Mucosa of descending colon (tissue), 3 donors: ENCODE measurements around the gene MICU1. TPM values are rescaled to one million over a fixed set of nuclear protein-coding genes. Genes with fewer than 3 reads are reported as not detected.

Experiments
- ATAC-seq: fragments of 200-7000 bp; cut with Tn5 transposase; one replicate; pipeline ENCODE4 v1.9.1; 2020; ENCODE audit warnings: mild to moderate bottlenecking, moderate library complexity
- DNase-seq, 3 donors: peaks; one replicate each; pipeline ENCODE4 v3.0.0-alpha.2; 2020
- H3K36me3 ChIP-seq: fragments of 200-600 bp; one replicate; pipeline ENCODE4 v1.8.0; 2021; ENCODE audit warnings: low read depth, mild to moderate bottlenecking
- H3K4me1 ChIP-seq: fragments of 200-600 bp; one replicate; pipeline ENCODE4 v1.8.0; 2021; ENCODE audit warnings: low read depth, mild to moderate bottlenecking
- H3K4me3 ChIP-seq: fragments of 200-600 bp; one replicate; pipeline ENCODE4 v1.8.0; 2021; ENCODE audit warnings: mild to moderate bottlenecking
- H3K9me3 ChIP-seq: fragments of 200-600 bp; one replicate; pipeline ENCODE4 v1.8.0; 2021; ENCODE audit warnings: mild to moderate bottlenecking
- intact Hi-C, 2 donors: fragments of 100-400 bp; cut with DNase I in 1 of 2; cut with micrococcal nuclease in 1 of 2; formaldehyde crosslinking; loops; one replicate each; pipeline versions ENCODE4 v1.11.0 to v1.11.1; 2022; cut with DNase I, micrococcal nuclease
- total RNA-seq, 3 donors: library from RNA; stranded (reverse); fragmentation: NEBNext Ultra II Directional in 2 of 3; extraction: Animal tissue kit (Norgen Biotek cat#: 25700) in 2 of 3; gene quantifications; one replicate each; pipeline versions ENCODE4 v1.2.1 to v1.2.4, GENCODE V29; 2021 to 2023
- TF ChIP-seq, protein P1 (sequence below): fragments of 200-600 bp; IDR thresholded peaks from one replicate; pipeline ENCODE4 v1.8.0; 2022; ENCODE audit warnings: antibody characterized with exemption, mild to moderate bottlenecking
- donor health status: DM: no; HTN: no; CAD: no; lungs with moderate emphysema.
- donor health status: DM: no; HTN: no; CAD: no.
- donor health status: DM: no; HTN: yes; CAD: no.

The MICU1 gene
- total RNA-seq, 3 donors from 2014 or later: 38.6 to 45.3 (median 45.0) TPM

DNA sequence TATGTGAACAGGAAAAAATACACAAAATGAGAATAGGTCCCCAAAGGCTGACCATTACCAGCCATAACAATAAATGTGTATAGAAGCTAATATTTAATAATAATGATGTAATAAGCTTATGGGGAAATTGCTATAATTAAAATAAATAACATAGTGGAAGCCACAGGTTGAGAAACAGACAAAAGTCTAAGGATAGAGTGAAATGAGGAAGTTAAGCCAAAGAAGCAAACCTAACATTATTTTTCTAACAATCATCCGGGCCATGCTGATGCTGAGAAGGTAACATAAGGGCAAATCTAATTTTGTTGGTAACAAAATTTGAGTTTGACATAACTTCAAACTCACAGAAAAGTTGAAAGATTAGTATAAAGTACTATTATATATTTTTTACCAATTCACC is 115.9 kb downstream of the MICU1 start:
- Histone ChIP-seq H3K4me3 (no peak overlapping the region), H3K4me1 (no peaks in the 10 kb centered on the region), H3K9me3 (no peaks in the 10 kb centered on the region), H3K36me3 (no peaks in the 10 kb centered on the region)
- TF ChIP-seq, protein P1, sequence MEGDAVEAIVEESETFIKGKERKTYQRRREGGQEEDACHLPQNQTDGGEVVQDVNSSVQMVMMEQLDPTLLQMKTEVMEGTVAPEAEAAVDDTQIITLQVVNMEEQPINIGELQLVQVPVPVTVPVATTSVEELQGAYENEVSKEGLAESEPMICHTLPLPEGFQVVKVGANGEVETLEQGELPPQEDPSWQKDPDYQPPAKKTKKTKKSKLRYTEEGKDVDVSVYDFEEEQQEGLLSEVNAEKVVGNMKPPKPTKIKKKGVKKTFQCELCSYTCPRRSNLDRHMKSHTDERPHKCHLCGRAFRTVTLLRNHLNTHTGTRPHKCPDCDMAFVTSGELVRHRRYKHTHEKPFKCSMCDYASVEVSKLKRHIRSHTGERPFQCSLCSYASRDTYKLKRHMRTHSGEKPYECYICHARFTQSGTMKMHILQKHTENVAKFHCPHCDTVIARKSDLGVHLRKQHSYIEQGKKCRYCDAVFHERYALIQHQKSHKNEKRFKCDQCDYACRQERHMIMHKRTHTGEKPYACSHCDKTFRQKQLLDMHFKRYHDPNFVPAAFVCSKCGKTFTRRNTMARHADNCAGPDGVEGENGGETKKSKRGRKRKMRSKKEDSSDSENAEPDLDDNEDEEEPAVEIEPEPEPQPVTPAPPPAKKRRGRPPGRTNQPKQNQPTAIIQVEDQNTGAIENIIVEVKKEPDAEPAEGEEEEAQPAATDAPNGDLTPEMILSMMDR: no peak
- intact Hi-C loops: no loop called here
- no peak for ATAC-seq
- DNase-seq: no peak

DNA sequence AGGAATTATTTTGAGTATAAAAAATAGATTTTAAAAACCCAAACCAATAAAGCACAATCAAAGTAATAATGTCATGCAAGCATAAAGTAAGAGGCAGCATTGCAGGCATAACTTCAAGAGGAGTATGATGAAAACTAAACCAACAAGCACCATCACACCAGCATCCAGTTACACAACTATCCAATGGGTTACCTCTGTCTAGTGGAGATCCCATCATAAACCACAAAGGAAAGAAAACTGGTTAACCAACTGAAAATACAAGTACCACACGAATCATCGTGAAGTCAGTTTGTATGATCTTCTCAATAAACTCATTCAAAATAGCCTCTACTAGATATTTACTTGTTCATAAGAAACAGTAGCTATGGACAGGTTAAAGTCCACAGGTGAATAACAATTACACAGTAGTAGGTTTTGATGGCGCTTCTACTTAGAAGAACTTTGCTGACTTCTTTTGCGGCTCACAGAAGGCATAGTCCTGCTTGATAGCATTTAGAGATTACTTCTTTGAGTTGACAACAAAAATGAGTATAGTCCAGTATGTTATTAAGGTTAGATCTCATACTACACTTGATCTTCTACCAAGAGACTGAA is 116.6 kb downstream of the MICU1 start:
- intact Hi-C loops: no loop called here
- DNase-seq: no peak

DNA sequence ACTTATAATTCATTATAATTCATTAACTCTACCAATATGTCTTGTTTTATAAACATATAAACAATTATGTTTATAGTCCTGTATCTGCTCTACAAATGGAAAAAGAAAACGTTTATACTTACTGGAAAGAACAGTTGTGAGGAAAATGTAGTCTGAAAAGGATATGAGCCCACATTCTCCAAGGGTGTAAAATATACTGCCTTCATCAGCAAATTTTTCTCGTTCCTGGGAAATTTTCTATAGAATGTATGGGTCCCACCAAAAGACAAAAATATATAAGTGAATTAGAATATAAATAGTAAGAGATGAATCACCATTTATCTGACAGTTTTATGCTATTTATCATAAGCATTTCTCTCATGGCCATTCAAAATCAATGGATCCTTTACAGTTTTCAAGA is 117.8 kb downstream of the MICU1 start:
- H3K36me3 ChIP-seq: no peaks in the 10 kb centered on the region
- H3K9me3 ChIP-seq: peaks cover 3% of the 10 kb centered on the region
- DNase-seq: no peak
- intact Hi-C loops: no loop called here
- no peak overlapping the region for H3K4me3 ChIP-seq
- no peaks in the 10 kb centered on the region for H3K4me1 ChIP-seq
- TF ChIP-seq, protein P1: no peak
- ATAC-seq: no peak

More for the DNA sequence above, 116.6 kb downstream of the MICU1 start:
- Histone ChIP-seq H3K36me3 (no peaks in the 10 kb centered on the region), H3K9me3 (peaks cover under 1% of the 10 kb centered on the region), H3K4me3 (no peak overlapping the region), H3K4me1 (no peaks in the 10 kb centered on the region)
- TF ChIP-seq, protein P1: no peak
- peak; percentile 36 for ATAC-seq

DNA sequence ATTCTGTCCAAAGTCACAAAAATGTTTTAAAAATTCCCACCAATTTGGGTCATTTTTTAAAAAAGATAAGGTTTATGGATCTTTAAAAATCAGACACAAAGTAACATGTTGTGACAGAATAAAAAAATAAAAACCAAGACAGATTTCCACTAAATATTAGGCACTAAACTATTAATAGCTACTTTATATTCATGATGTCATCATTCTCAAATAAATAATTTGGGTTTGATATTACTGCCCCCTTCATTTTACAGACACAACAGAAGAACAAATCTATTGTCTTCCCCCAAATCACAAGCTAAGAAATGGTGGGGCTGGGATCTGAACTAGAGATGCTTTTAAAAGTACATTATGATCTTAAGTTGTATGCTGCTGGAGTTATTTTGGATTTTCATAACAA is 119.4 kb downstream of the MICU1 start:
- Histone ChIP-seq H3K36me3 (peaks cover under 1% of the 10 kb centered on the region), H3K4me3 (no peak overlapping the region), H3K9me3 (peaks cover 3% of the 10 kb centered on the region), H3K4me1 (no peaks in the 10 kb centered on the region)
- ATAC-seq: no peak
- TF ChIP-seq, protein P1: no peak
- DNase-seq: no peak
- intact Hi-C loops: no loop called here

DNA sequence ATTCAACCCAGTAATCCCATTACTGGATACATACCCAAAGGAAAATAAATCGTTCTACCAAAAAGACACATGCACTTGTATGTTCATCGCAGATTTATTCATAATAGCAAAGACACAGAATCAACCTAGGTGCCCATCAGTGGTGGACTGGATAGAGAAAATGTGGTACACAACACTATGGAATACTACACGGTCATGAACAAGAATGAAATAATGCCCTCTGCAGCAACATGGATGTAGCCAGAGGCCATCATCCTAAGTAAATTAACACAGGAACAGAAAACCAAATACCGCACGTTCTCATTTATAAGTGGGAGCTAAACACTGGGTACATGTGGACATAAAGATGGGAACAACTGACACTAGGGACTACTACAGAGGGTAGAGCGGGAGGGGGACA is 120.4 kb downstream of the MICU1 start:
- TF ChIP-seq, protein P1: no peak
- peaks cover 5% of the 10 kb centered on the region for H3K36me3 ChIP-seq
- intact Hi-C loops: no loop called here
- H3K4me1 ChIP-seq: no peaks in the 10 kb centered on the region
- ATAC-seq: no peak
- H3K4me3 ChIP-seq: no peak overlapping the region
- peaks cover 3% of the 10 kb centered on the region for H3K9me3 ChIP-seq
- no peak for DNase-seq
